Frontal cortex (tissue), 4 donors: ENCODE results near the gene ZNF28. TPM values are rescaled to one million over a fixed set of nuclear protein-coding genes. Genes with fewer than 3 reads are reported as not detected.
A peak's percentile ranks its signal among the peaks of the same experiment; 100 is the strongest.
"Not testable (repeated sequence)": the region's sequence is repeated elsewhere in the genome, so short reads cannot be mapped to it uniquely, and the experiment has no call there.

Experiments
- DNase-seq, 2 donors: peaks; one replicate each; pipeline ENCODE4 v3.0.0; 2012; ENCODE audit warnings: low spot score in 2 of 2
- FAIRE-seq: peaks from 2 replicates; lab custom pipeline; 2012; peaks lifted over from hg19 to GRCh38; lab: Jason Lieb, UNC
- total RNA-seq: library from RNA; depleted of rRNA; stranded (reverse); fragments of >200 nt; gene quantifications from one replicate; pipeline ENCODE4 v1.2.3, GENCODE V29; 2014
- donor health status: control.
- donor health status: control.
- donor health status: control.

The ZNF28 gene
- total RNA-seq: 36.3 TPM

- not testable (repeated sequence) for FAIRE-seq
- DNase-seq: peak in 1 of 2 donors; percentile 55
These were observed at the start of gene ZNF28 for GRCh38 chr19:52821204-52821960. Gene ZNF28, minus strand, starts transcription at chr19:52821633. Its CDS starts 3,675 bp downstream, at chr19:52817958.

- not testable (repeated sequence) for FAIRE-seq, DNase-seq
These were observed 46.6 kb upstream of the ZNF28 start for GRCh38 chr19:52868031-52868430.

GRCh38 chr19:52857378-52858191, 36.2 kb upstream of the ZNF28 start, which contains the start of gene ZNF468:
Gene ZNF468, minus strand, starts transcription at chr19:52857619. Its CDS starts 3,347 bp downstream, at chr19:52854272.
- DNase-seq: peak; percentile 36 to 46
- not testable (repeated sequence) for FAIRE-seq

- DNase-seq, FAIRE-seq: not testable (repeated sequence)
These were observed 35.3 kb upstream of the ZNF28 start for GRCh38 chr19:52856540-52857377.

GRCh38 chr19:52847352-52847751, 25.9 kb upstream of the ZNF28 start:
- DNase-seq, FAIRE-seq: not testable (repeated sequence)

GRCh38 chr19:52840825-52841465, 19.5 kb upstream of the ZNF28 start:
- FAIRE-seq, DNase-seq: not testable (repeated sequence)

GRCh38 chr19:52834289-52834688, 12.9 kb upstream of the ZNF28 start:
- DNase-seq: not testable (repeated sequence)

GRCh38 chr19:52833541-52833940, 12.1 kb upstream of the ZNF28 start:
- not testable (repeated sequence) for FAIRE-seq, DNase-seq

More at GRCh38 chr19:52834289-52834688, 12.9 kb upstream of the ZNF28 start:
- not testable (repeated sequence) for FAIRE-seq

GRCh38 chr19:52829866-52830265, 8.4 kb upstream of the ZNF28 start:
- DNase-seq, FAIRE-seq: not testable (repeated sequence)

GRCh38 chr19:52825765-52826164, 4.3 kb upstream of the ZNF28 start:
- DNase-seq (no peak), FAIRE-seq (no peak)

- DNase-seq (no peak), FAIRE-seq (no peak)
These were observed 2.2 kb upstream of the ZNF28 start for GRCh38 chr19:52823676-52824075.

GRCh38 chr19:52820472-52821203, 795 bp downstream of the ZNF28 start:
- DNase-seq: not testable (repeated sequence)

GRCh38 chr19:52809801-52810200, 11.6 kb downstream of the ZNF28 start:
- DNase-seq (no peak), FAIRE-seq (no peak)

More at GRCh38 chr19:52820472-52821203, 795 bp downstream of the ZNF28 start:
- not testable (repeated sequence) for FAIRE-seq

- DNase-seq, FAIRE-seq: not testable (repeated sequence)
These were observed 21.3 kb downstream of the ZNF28 start for GRCh38 chr19:52799950-52800640.

GRCh38 chr19:52789440-52789839, 32.0 kb downstream of the ZNF28 start:
- no peak for FAIRE-seq
- DNase-seq: no peak

GRCh38 chr19:52786464-52787354, 34.7 kb downstream of the ZNF28 start, which contains the start of gene ZNF600:
Gene ZNF600, minus strand, starts transcription at chr19:52786791. Its CDS starts 7,903 bp downstream, at chr19:52778888.
- peak; percentile 8 to 30 for DNase-seq
- FAIRE-seq: not testable (repeated sequence)

GRCh38 chr19:52786078-52786463, 35.4 kb downstream of the ZNF28 start:
- DNase-seq: no peak
- no peak for FAIRE-seq
